HCT116 (cell line): ENCODE measurements around the gene PLEKHM3. TPM values are rescaled to one million over a fixed set of nuclear protein-coding genes. Genes with fewer than 3 reads are reported as not detected.

Experiments used
- ATAC-seq: fragments of 200-7000 bp; cut with Tn5 transposase; 2 replicates; pipeline ENCODE4 v1.9.1; 2020; ENCODE audit warnings: mild to moderate bottlenecking, moderate library complexity
- BruUV-seq: library from RNA; stranded (reverse); fragments of 400-500 nt; replicated peaks from 2 replicates; lab custom pipeline; 2021; lab: Mats Ljungman, UMichigan
- CTCF ChIA-PET: fragments of 300-600 bp; sonication (Branson Sonifier 250); formaldehyde crosslinking; loops from one replicate; lab custom pipeline; 2021; ENCODE audit warnings: antibody characterized with exemption; lab: Charles Lee
- POLR2A ChIA-PET: fragments of 300-600, 350-600 bp; sonication (Branson Sonifier 250); formaldehyde crosslinking; loops from one replicate; lab custom pipeline; 2021; ENCODE audit warnings: antibody characterized with exemption; lab: Charles Lee
- RAD21 ChIA-PET, 2 experiments: fragments of 300-600 bp; sonication (Branson Sonifier 250); formaldehyde crosslinking; loops; one replicate each; lab custom pipeline; 2023; ENCODE audit warnings: low total read pairs in 2 of 2; ENCODE audit not compliant: uncharacterized antibody in 2 of 2, unreplicated experiment in 2 of 2, low non-redundant PET in 1 of 2; lab: Charles Lee
- DNase-seq: peaks from one replicate; pipeline ENCODE4 v3.0.0-alpha.2; 2010; ENCODE audit warnings: low read depth, low spot score
- H2AFZ ChIP-seq: fragments of 200-600 bp; shearing (Covaris generic), sonication (generic); 2 replicates; pipeline ENCODE4 v1.6.1; 2017; ENCODE audit warnings: low read depth, mixed run types, mixed read lengths, antibody characterized with exemption, low read length; ENCODE audit not compliant: poor library complexity, severe bottlenecking
- H3K27ac ChIP-seq: 2 replicates; pipeline ENCODE4 v1.5.1; 2012; ENCODE audit warnings: low read depth, low read length
- H3K27me3 ChIP-seq: fragments of 200-600 bp; sonication (generic); 2 replicates; pipeline ENCODE4 v1.6.1; 2016; ENCODE audit warnings: mixed run types, low read length, mixed read lengths; ENCODE audit not compliant: insufficient read depth
- H3K36me3 ChIP-seq, 2 experiments: fragments of 200-500 bp in 1 of 2; fragments of 200-600 bp in 1 of 2; sonication (Bioruptor generic) in 1 of 2; sonication (generic) in 1 of 2; 2 replicates each; pipeline versions ENCODE4 v1.5.1 to v1.6.1; 2014 to 2016; ENCODE audit warnings: low read length in 2 of 2, inconsistent platforms in 1 of 2, mixed read lengths in 1 of 2, mixed run types in 1 of 2; ENCODE audit not compliant: insufficient read depth in 2 of 2, control insufficient read depth in 1 of 2
- H3K4me1 ChIP-seq, 2 experiments: fragments of 200-600 bp in 1 of 2; sonication (generic) in 1 of 2; 2 replicates each; pipeline versions ENCODE4 v1.5.1 to v1.6.1; 2012 to 2017; ENCODE audit warnings: low read length in 2 of 2, inconsistent platforms in 1 of 2, mild to moderate bottlenecking in 1 of 2, mixed read lengths in 1 of 2, mixed run types in 1 of 2, moderate library complexity in 1 of 2; ENCODE audit not compliant: insufficient read depth in 2 of 2, control insufficient read depth in 1 of 2
- H3K4me2 ChIP-seq: fragments of 200-600 bp; sonication (generic); 2 replicates; pipeline ENCODE4 v1.6.1; 2017; ENCODE audit warnings: mixed run types, low read length, mixed read lengths
- H3K4me3 ChIP-seq, 2 experiments: fragments of 200-600 bp in 1 of 2; sonication (generic) in 1 of 2; replicated peaks in 1 of 2; 2 replicates each; pipeline ENCODE4 v1.5.1; 2011 to 2016; ENCODE audit warnings: low read length in 2 of 2, control low read depth in 1 of 2, low read depth in 1 of 2, mild to moderate bottlenecking in 1 of 2, mixed read lengths in 1 of 2, mixed run types in 1 of 2
- H3K79me2 ChIP-seq: fragments of 200-600 bp; sonication (generic); 2 replicates; pipeline ENCODE4 v1.6.1; 2017; ENCODE audit warnings: mild to moderate bottlenecking, mixed run types, low read length, moderate library complexity, mixed read lengths; ENCODE audit not compliant: insufficient read depth
- H3K9ac ChIP-seq: fragments of 200-600 bp; sonication (generic); 2 replicates; pipeline ENCODE4 v1.6.1; 2016; ENCODE audit warnings: low read length, mixed read lengths
- H3K9me2 ChIP-seq: fragments of 200-600 bp; sonication (generic), shearing (Covaris generic); 2 replicates; pipeline ENCODE4 v1.6.1; 2017; ENCODE audit warnings: mixed run types, mild to moderate bottlenecking, moderate library complexity; ENCODE audit not compliant: insufficient read depth
- H3K9me3 ChIP-seq, 2 experiments: fragments of 200-500 bp in 1 of 2; fragments of 200-600 bp in 1 of 2; sonication (Bioruptor generic) in 1 of 2; sonication (generic) in 1 of 2; 2 replicates each; pipeline ENCODE4 v1.6.1; 2014 to 2017; ENCODE audit warnings: low read length in 2 of 2, mixed read lengths in 2 of 2, inconsistent platforms in 1 of 2, low read depth in 1 of 2, mild to moderate bottlenecking in 1 of 2, mixed run types in 1 of 2, moderate library complexity in 1 of 2; ENCODE audit not compliant: control insufficient read depth in 1 of 2, insufficient read depth in 1 of 2
- H4K20me1 ChIP-seq: fragments of 200-600 bp; sonication (generic), shearing (Covaris generic); 2 replicates; pipeline ENCODE4 v1.6.1; 2017; ENCODE audit warnings: mixed run types, mild to moderate bottlenecking, moderate library complexity; ENCODE audit not compliant: insufficient read depth
- CBX3 ChIP-seq: IDR thresholded peaks from 2 replicates; pipeline ENCODE4 v1.6.1; 2012; ENCODE audit warnings: low read depth
- CEBPB ChIP-seq: IDR thresholded peaks from 2 replicates; pipeline ENCODE4 v1.6.1; 2012; ENCODE audit warnings: low read depth
- EGR1 ChIP-seq: IDR thresholded peaks from 2 replicates; pipeline ENCODE4 v1.6.1; 2012; ENCODE audit warnings: low read depth
- EZH2 ChIP-seq: fragments of 200-600 bp; sonication (generic); IDR thresholded peaks from 2 replicates; pipeline ENCODE4 v1.6.1; 2017; ENCODE audit warnings: antibody characterized with exemption, mixed run types
- EZH2phosphoT487 ChIP-seq: fragments of 200-600 bp; IDR thresholded peaks from 2 replicates; pipeline ENCODE4 v1.6.1; 2018; ENCODE audit warnings: antibody characterized with exemption, borderline replicate concordance
- POLR2A ChIP-seq: IDR thresholded peaks from 2 replicates; pipeline ENCODE4 v1.7.0; 2011; ENCODE audit warnings: borderline replicate concordance; ENCODE audit not compliant: insufficient read depth, insufficient read length; ENCODE audit errors: extremely low read depth
- POLR2AphosphoS5 ChIP-seq: IDR thresholded peaks from 2 replicates; pipeline ENCODE4 v1.6.1; 2011; ENCODE audit warnings: mild to moderate bottlenecking, low read depth, low read length, moderate library complexity
- RAD21 ChIP-seq: IDR thresholded peaks from 2 replicates; pipeline ENCODE4 v1.6.1; 2012; ENCODE audit warnings: low read depth, mild to moderate bottlenecking
- SP1 ChIP-seq: IDR thresholded peaks from 2 replicates; pipeline ENCODE4 v1.6.1; 2012; ENCODE audit warnings: low read depth
- SRF ChIP-seq: IDR thresholded peaks from 2 replicates; pipeline ENCODE4 v1.6.1; 2012; ENCODE audit warnings: low read depth
- TCF7L2 ChIP-seq: IDR thresholded peaks from 2 replicates; pipeline ENCODE4 v1.7.0; 2011; ENCODE audit warnings: borderline replicate concordance, inconsistent platforms; ENCODE audit not compliant: insufficient read depth, insufficient read length; ENCODE audit errors: extremely low read depth
- YY1 ChIP-seq: IDR thresholded peaks from 2 replicates; pipeline ENCODE4 v1.6.1; 2011; ENCODE audit warnings: low read length, low read depth, moderate library complexity, mild to moderate bottlenecking; ENCODE audit not compliant: insufficient replicate concordance; ENCODE audit errors: extremely low read depth
- ZNF274 ChIP-seq: fragments of 200-500 bp; sonication (Bioruptor generic); IDR thresholded peaks from 2 replicates; pipeline ENCODE4 v1.6.1; 2014; ENCODE audit warnings: mild to moderate bottlenecking, low read depth, low read length, inconsistent platforms
- intact Hi-C: fragments of 100-400 bp; cut with micrococcal nuclease; formaldehyde crosslinking; loops from 2 replicates; pipeline ENCODE4 v1.10.0; 2022
- total RNA-seq: library from RNA; stranded (reverse); gene quantifications from one replicate; pipeline ENCODE4 v1.2.1, GENCODE V29; 2021; ENCODE audit not compliant: unreplicated experiment
- TF ChIP-seq, protein P1 (sequence below), 3 experiments: fragments of 200-600 bp in 1 of 3; sonication (generic) in 1 of 3; IDR thresholded peaks in 2 of 3; conservative IDR thresholded peaks in 1 of 3; 2 replicates each; pipeline ENCODE4 v1.5.1; 2012 to 2017; ENCODE audit warnings: low read depth in 2 of 3, low read length in 2 of 3, antibody characterized with exemption in 1 of 3, borderline replicate concordance in 1 of 3, control low read depth in 1 of 3, mild to moderate bottlenecking in 1 of 3, mixed read lengths in 1 of 3, mixed run types in 1 of 3, moderate library complexity in 1 of 3; ENCODE audit not compliant: insufficient read depth in 1 of 3
- TF ChIP-seq, protein P2 (sequence below): IDR thresholded peaks from 2 replicates; pipeline ENCODE4 v1.6.1; 2012
- TF ChIP-seq, protein P3 (sequence below): IDR thresholded peaks from 2 replicates; pipeline ENCODE4 v1.6.1; 2011; ENCODE audit warnings: mild to moderate bottlenecking, low read length, moderate library complexity; ENCODE audit not compliant: insufficient replicate concordance; ENCODE audit errors: extremely low read depth

Gene PLEKHM3
- total RNA-seq, 1 experiment from 2014 or later: 6.3 TPM

- Histone ChIP-seq H3K9ac (no peak overlapping the region), H3K4me1 (peaks cover 0 to 7% of the 10 kb centered on the region in 2 experiments; a peak in 2 of 4 replicates), H3K27ac (no peak overlapping the region), H2AFZ (no peak overlapping the region), H3K4me3 (no peak overlapping the region), H4K20me1 (no peaks in the 10 kb centered on the region), H3K36me3 (no peaks in the 10 kb centered on the region), H3K9me3 (no peaks in the 10 kb centered on the region), H3K4me2 (no peak overlapping the region), H3K9me2 (no peaks in the 10 kb centered on the region), H3K79me2 (no peaks in the 10 kb centered on the region), H3K27me3 (no peaks in the 10 kb centered on the region)
- DNase-seq: no peak
- TF ChIP-seq ZNF274 (no peak), EZH2 (no peak), EGR1 (no peak), POLR2AphosphoS5 (no peak), EZH2phosphoT487 (no peak), POLR2A (no peak), CBX3 (no peak), RAD21 (no peak), SP1 (no peak), SRF (no peak), YY1 (no peak), TCF7L2 (no peak), CEBPB (no peak)
- TF ChIP-seq, protein P1, sequence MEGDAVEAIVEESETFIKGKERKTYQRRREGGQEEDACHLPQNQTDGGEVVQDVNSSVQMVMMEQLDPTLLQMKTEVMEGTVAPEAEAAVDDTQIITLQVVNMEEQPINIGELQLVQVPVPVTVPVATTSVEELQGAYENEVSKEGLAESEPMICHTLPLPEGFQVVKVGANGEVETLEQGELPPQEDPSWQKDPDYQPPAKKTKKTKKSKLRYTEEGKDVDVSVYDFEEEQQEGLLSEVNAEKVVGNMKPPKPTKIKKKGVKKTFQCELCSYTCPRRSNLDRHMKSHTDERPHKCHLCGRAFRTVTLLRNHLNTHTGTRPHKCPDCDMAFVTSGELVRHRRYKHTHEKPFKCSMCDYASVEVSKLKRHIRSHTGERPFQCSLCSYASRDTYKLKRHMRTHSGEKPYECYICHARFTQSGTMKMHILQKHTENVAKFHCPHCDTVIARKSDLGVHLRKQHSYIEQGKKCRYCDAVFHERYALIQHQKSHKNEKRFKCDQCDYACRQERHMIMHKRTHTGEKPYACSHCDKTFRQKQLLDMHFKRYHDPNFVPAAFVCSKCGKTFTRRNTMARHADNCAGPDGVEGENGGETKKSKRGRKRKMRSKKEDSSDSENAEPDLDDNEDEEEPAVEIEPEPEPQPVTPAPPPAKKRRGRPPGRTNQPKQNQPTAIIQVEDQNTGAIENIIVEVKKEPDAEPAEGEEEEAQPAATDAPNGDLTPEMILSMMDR (IDR thresholded peaks at IDR 0.05 in 2 of 3, conservative IDR thresholded peaks at IDR 0.05 in 1 of 3; ENCODE audit: borderline replicate concordance in 1 of 3, insufficient read depth in 1 of 3, low read depth in 2 of 3, low read length in 2 of 3): no peak
- TF ChIP-seq, protein P2, sequence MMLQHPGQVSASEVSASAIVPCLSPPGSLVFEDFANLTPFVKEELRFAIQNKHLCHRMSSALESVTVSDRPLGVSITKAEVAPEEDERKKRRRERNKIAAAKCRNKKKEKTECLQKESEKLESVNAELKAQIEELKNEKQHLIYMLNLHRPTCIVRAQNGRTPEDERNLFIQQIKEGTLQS: no peak
- TF ChIP-seq, protein P3, sequence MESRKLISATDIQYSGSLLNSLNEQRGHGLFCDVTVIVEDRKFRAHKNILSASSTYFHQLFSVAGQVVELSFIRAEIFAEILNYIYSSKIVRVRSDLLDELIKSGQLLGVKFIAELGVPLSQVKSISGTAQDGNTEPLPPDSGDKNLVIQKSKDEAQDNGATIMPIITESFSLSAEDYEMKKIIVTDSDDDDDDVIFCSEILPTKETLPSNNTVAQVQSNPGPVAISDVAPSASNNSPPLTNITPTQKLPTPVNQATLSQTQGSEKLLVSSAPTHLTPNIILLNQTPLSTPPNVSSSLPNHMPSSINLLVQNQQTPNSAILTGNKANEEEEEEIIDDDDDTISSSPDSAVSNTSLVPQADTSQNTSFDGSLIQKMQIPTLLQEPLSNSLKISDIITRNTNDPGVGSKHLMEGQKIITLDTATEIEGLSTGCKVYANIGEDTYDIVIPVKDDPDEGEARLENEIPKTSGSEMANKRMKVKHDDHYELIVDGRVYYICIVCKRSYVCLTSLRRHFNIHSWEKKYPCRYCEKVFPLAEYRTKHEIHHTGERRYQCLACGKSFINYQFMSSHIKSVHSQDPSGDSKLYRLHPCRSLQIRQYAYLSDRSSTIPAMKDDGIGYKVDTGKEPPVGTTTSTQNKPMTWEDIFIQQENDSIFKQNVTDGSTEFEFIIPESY: no peak
- RAD21 ChIA-PET: no interaction called here
- CTCF ChIA-PET: interaction anchor here (0.8 to 1.7 kb wide), 3 partner anchors 9 to 405 kb away, joined by 3 to 9 read pairs (median 6); no protein-coding TSS in a partner anchor
- POLR2A ChIA-PET: interaction anchor here (1.5 kb wide), 1 partner anchor 320 kb away, joined by 3 read pairs; the partner anchor contains the start of gene CCNYL1
- BruUV-seq: no TSS peak
- ATAC-seq: no peak
- intact Hi-C loops: loop anchor here (10.0 kb wide), 1 partner anchor 497 kb away; no protein-coding TSS in a partner anchor
Observed at GRCh38 chr2:208031608-208032019, 6.3 kb upstream of the PLEKHM3 start.
